Transverse colon (tissue), 4 donors: ENCODE measurements around the gene MAP2K4. TPM values are rescaled to one million over a fixed set of nuclear protein-coding genes. Genes with fewer than 3 reads are reported as not detected.
"Not testable (repeated sequence)": the region's sequence is repeated elsewhere in the genome, so short reads cannot be mapped to it uniquely, and the experiment has no call there.

Experiments used
- DNase-seq: peaks from one replicate; pipeline ENCODE4 v3.0.0-alpha.2; 2019
- H3K27ac ChIP-seq, 4 donors: fragments of 200-600 bp; sonication (generic); 2 replicates each; pipeline ENCODE4 v1.5.1; 2016 to 2018; ENCODE audit warnings: inconsistent platforms in 4 of 4
- H3K27me3 ChIP-seq: fragments of 200-600 bp; sonication (generic); 2 replicates; pipeline ENCODE4 v1.5.1; 2017; ENCODE audit warnings: inconsistent platforms
- H3K36me3 ChIP-seq, 4 donors: fragments of 200-600 bp; sonication (generic); 2 replicates each; pipeline ENCODE4 v1.5.1; 2017 to 2019; ENCODE audit warnings: inconsistent platforms in 4 of 4
- H3K4me1 ChIP-seq, 4 donors: fragments of 200-600 bp; sonication (generic); 2 replicates each; pipeline ENCODE4 v1.5.1; 2017 to 2020; ENCODE audit warnings: inconsistent platforms in 4 of 4
- H3K4me3 ChIP-seq, 4 donors: fragments of 200-600 bp; sonication (generic); 1 replicate in 1 of 4; 2 replicates in 3 of 4; pipeline versions ENCODE4 v1.5.1 to v1.6.1; 2017 to 2019; ENCODE audit warnings: inconsistent platforms in 4 of 4
- H3K9me3 ChIP-seq, 2 donors: fragments of 200-600 bp; sonication (generic); 2 replicates each; pipeline ENCODE4 v1.5.1; 2017 to 2019; ENCODE audit warnings: inconsistent platforms in 2 of 2
- EP300 ChIP-seq: sonication (generic); formaldehyde crosslinking; IDR thresholded peaks from one replicate; pipeline ENCODE4 v1.6.1; 2017; ENCODE audit warnings: antibody characterized with exemption, low read depth
- POLR2A ChIP-seq: fragments of 450-650 bp; IDR thresholded peaks from one replicate; pipeline ENCODE4 v1.6.1; 2016; ENCODE audit warnings: antibody characterized with exemption, mild to moderate bottlenecking, moderate library complexity
- POLR2AphosphoS5 ChIP-seq, 3 donors: sonication (generic); formaldehyde crosslinking; IDR thresholded peaks; one replicate each; pipeline ENCODE4 v1.6.1; 2016; ENCODE audit warnings: antibody characterized with exemption in 3 of 3
- whole genome bisulfite sequencing, 2 donors: methylation state at CpG; one replicate each; pipeline ENCODE4 v1.1.5; 2018; ENCODE audit warnings: low coverage in 1 of 2; 5-methylcytosine and 5-hydroxymethylcytosine counted together
- in situ Hi-C, 4 donors: fragments of 200-750 bp; cut with MboI; loops; one replicate each; pipeline versions ENCODE4 v1.15.0 to v1.15.1; 2017; ENCODE audit warnings: low sequenced_read_pairs in 3 of 4, low pct_ligation_motif_present in 1 of 4, low pct_unique_long_range_greater_than_20kb in 1 of 4
- intact Hi-C: fragments of 100-400 bp; cut with DNase I; formaldehyde crosslinking; loops from one replicate; pipeline ENCODE4 v1.15.1; 2023; ENCODE audit warnings: low total_unique reads
- total RNA-seq, 4 donors: library from RNA; depleted of rRNA; stranded (reverse); fragments of >200 nt; gene quantifications; one replicate each; pipeline ENCODE4 v1.1.0, GENCODE V29; 2016
- TF ChIP-seq, protein P1 (sequence below), 5 experiments: fragments of 200-600 bp in 3 of 5; fragments of 450-650 bp in 2 of 5; sonication (generic) in 3 of 5; IDR thresholded peaks; 1 replicate in 2 of 5; 2 replicates in 3 of 5; pipeline ENCODE4 v1.5.1; 2016 to 2017; ENCODE audit warnings: antibody characterized with exemption in 5 of 5, inconsistent platforms in 3 of 5, mild to moderate bottlenecking in 2 of 5, moderate library complexity in 1 of 5

MAP2K4 gene
- total RNA-seq, 4 donors from 2014 or later: 6.2 to 24.0 (median 17.8) TPM

DNA sequence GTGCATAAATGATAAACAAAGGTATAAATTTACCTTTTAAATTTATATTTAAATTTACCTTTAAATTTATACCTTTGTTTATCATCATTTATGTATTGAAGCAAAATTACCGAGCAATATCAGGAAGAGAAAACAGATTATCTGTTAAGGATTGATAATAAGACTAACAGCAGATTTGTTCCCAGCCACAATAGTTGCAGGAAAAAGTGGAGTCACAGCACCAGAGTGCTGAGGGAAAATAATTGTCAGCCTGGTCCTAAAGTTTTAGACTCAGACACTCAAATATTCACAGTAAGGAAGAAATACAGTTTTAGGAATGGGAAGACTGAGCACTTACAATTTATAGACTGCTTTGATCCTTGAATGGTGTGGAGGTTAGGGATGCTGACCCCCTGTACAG, 117.2 kb downstream of the MAP2K4 start:
- 96 to 100% methylated on average over 1 of the region's 1 CpG for WGBS, 2 donors
- H3K36me3 ChIP-seq: peaks cover 0 to 69% (median 20%) of the 10 kb centered on the region in 4 donors
- in situ Hi-C loops (no loop called here), intact Hi-C loops (no loop called here)
- TF ChIP-seq EP300 (no peak), POLR2A (no peak), POLR2AphosphoS5 (IDR thresholded peaks at IDR 0.05) (no peak)
- TF ChIP-seq, protein P1, sequence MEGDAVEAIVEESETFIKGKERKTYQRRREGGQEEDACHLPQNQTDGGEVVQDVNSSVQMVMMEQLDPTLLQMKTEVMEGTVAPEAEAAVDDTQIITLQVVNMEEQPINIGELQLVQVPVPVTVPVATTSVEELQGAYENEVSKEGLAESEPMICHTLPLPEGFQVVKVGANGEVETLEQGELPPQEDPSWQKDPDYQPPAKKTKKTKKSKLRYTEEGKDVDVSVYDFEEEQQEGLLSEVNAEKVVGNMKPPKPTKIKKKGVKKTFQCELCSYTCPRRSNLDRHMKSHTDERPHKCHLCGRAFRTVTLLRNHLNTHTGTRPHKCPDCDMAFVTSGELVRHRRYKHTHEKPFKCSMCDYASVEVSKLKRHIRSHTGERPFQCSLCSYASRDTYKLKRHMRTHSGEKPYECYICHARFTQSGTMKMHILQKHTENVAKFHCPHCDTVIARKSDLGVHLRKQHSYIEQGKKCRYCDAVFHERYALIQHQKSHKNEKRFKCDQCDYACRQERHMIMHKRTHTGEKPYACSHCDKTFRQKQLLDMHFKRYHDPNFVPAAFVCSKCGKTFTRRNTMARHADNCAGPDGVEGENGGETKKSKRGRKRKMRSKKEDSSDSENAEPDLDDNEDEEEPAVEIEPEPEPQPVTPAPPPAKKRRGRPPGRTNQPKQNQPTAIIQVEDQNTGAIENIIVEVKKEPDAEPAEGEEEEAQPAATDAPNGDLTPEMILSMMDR (IDR thresholded peaks at IDR 0.05): no peak
- no peaks in the 10 kb centered on the region for H3K4me1 ChIP-seq
- no peaks in the 10 kb centered on the region for H3K27me3 ChIP-seq
- no peak for DNase-seq
- H3K27ac ChIP-seq: no peak overlapping the region
- no peak overlapping the region for H3K4me3 ChIP-seq
- peaks cover 0 to 5% of the 10 kb centered on the region in 2 donors for H3K9me3 ChIP-seq

- H3K27me3 ChIP-seq: no peaks in the 10 kb centered on the region
- no peaks in the 10 kb centered on the region for H3K4me1 ChIP-seq
- 95 to 100% methylated on average over 5 of the region's 5 CpGs for WGBS, 2 donors
Observed at GRCh38 chr17:12140685-12141084, 120.0 kb downstream of the MAP2K4 start.

GRCh38 chr17:12162187-12162586, 141.5 kb downstream of the MAP2K4 start:
- in situ Hi-C loops, H3K4me3 ChIP-seq, DNase-seq, intact Hi-C loops, H3K36me3 ChIP-seq, H3K4me1 ChIP-seq, H3K9me3 ChIP-seq, H3K27ac ChIP-seq, H3K27me3 ChIP-seq: not testable (repeated sequence)
- WGBS, 2 donors: 56 to 77% methylated on average over 7 to 8 of the region's 8 CpGs

More at GRCh38 chr17:12140685-12141084, 120.0 kb downstream of the MAP2K4 start:
- Histone ChIP-seq H3K27ac (no peak overlapping the region), H3K9me3 (peaks cover 0 to 5% of the 10 kb centered on the region in 2 donors), H3K4me3 (no peak overlapping the region), H3K36me3 (peaks cover 0 to 63% (median 16%) of the 10 kb centered on the region in 4 donors)
- TF ChIP-seq, protein P1 (IDR thresholded peaks at IDR 0.05): no peak
- TF ChIP-seq POLR2A (no peak), EP300 (no peak), POLR2AphosphoS5 (IDR thresholded peaks at IDR 0.05) (no peak)
- no peak for DNase-seq
- intact Hi-C loops: no loop called here
- in situ Hi-C loops: loop anchor here in 1 of 4 donors (10.0 kb wide), 1 partner anchor 56 kb away; no protein-coding TSS in a partner anchor

GRCh38 chr17:12164085-12164484, 143.4 kb downstream of the MAP2K4 start:
- in situ Hi-C loops: no loop called here
- Histone ChIP-seq H3K4me1 (no peaks in the 10 kb centered on the region), H3K36me3 (no peaks in the 10 kb centered on the region), H3K9me3 (no peaks in the 10 kb centered on the region), H3K27ac (no peak overlapping the region), H3K4me3 (no peak overlapping the region), H3K27me3 (no peaks in the 10 kb centered on the region)
- intact Hi-C loops: no loop called here
- TF ChIP-seq, protein P1 (IDR thresholded peaks at IDR 0.05): no peak
- TF ChIP-seq EP300 (no peak), POLR2AphosphoS5 (IDR thresholded peaks at IDR 0.05) (no peak), POLR2A (no peak)
- DNase-seq: no peak
- 86 to 91% methylated on average over 4 of the region's 4 CpGs for WGBS, 2 donors
